Hematopoietic multipotent progenitor cell treated with erythropoietin and hydrocortisone succinate and interleukin-3 and kit ligand, for 17 days (in vitro differentiated cells): Measurements from ENCODE around the gene SF3A1.

Experiments
- DNase-seq: peaks from one replicate; pipeline ENCODE4 v3.0.0-alpha.2; 2015; ENCODE audit warnings: low spot score

SF3A1 gene

GRCh38 chr22:30305519-30305905, 51.2 kb downstream of the SF3A1 start:
- DNase-seq = no peak

GRCh38 chr22:30304495-30305244, 52.0 kb downstream of the SF3A1 start:
- DNase-seq = no peak

- DNase-seq = no peak
Observed at GRCh38 chr22:30302810-30303138, 53.9 kb downstream of the SF3A1 start.

GRCh38 chr22:30301995-30302809, 54.5 kb downstream of the SF3A1 start:
- DNase-seq = no peak

- no peak for DNase-seq
Observed at GRCh38 chr22:30299322-30299721, 57.4 kb downstream of the SF3A1 start.

- DNase-seq = no peak
Observed at GRCh38 chr22:30297991-30298701, 58.5 kb downstream of the SF3A1 start.

- DNase-seq = no peak
Observed at GRCh38 chr22:30297276-30297990, 59.3 kb downstream of the SF3A1 start.

GRCh38 chr22:30296833-30297232, 59.9 kb downstream of the SF3A1 start:
- no peak for DNase-seq

- no peak for DNase-seq
Observed at GRCh38 chr22:30296324-30296723, 60.4 kb downstream of the SF3A1 start.

- no peak for DNase-seq
Observed at GRCh38 chr22:30295576-30295975, 61.1 kb downstream of the SF3A1 start.

GRCh38 chr22:30294830-30295229, 61.9 kb downstream of the SF3A1 start:
- no peak for DNase-seq

- DNase-seq = no peak
Observed at GRCh38 chr22:30294066-30294465, 62.6 kb downstream of the SF3A1 start.

- DNase-seq = no peak
Observed at GRCh38 chr22:30293026-30293425, 63.7 kb downstream of the SF3A1 start.

GRCh38 chr22:30292069-30292970, 64.4 kb downstream of the SF3A1 start:
- DNase-seq = no peak

- DNase-seq = no peak
Observed at GRCh38 chr22:30291058-30291892, 65.4 kb downstream of the SF3A1 start.

- no peak for DNase-seq
Observed at GRCh38 chr22:30290342-30291057, 66.2 kb downstream of the SF3A1 start.

- DNase-seq = no peak
Observed at GRCh38 chr22:30289980-30290313, 66.7 kb downstream of the SF3A1 start.

- DNase-seq = peak; percentile 95
Observed at GRCh38 chr22:30289141-30289979, 67.3 kb downstream of the SF3A1 start, which contains the start of gene CASTOR1. Gene CASTOR1, minus strand, starts transcription at chr22:30289505. Its CDS starts 8 bp downstream, at chr22:30289497.
